WERI-Rb-1 (cell line): Measurements from ENCODE around the gene GMEB2.
"Not testable (repeated sequence)": the region's sequence is repeated elsewhere in the genome, so short reads cannot be mapped to it uniquely, and the experiment has no call there.

Source experiments
- DNase-seq: peaks from one replicate; pipeline ENCODE4 v3.0.0-alpha.2; 2020
- H3K27ac ChIP-seq: fragments of 250-450 bp; sonication (Bioruptor Pico); 2 replicates; pipeline ENCODE4 v1.5.1; 2020; ENCODE audit warnings: mild to moderate bottlenecking, moderate library complexity
- H3K27me3 ChIP-seq: fragments of 250-450 bp; sonication (Bioruptor Pico); 2 replicates; pipeline ENCODE4 v1.5.1; 2021; ENCODE audit warnings: mild to moderate bottlenecking, low read depth, moderate library complexity; ENCODE audit not compliant: insufficient read depth, severe bottlenecking
- H3K36me3 ChIP-seq: fragments of 250-450 bp; sonication (Bioruptor Pico); 2 replicates; pipeline ENCODE4 v1.5.1; 2020; ENCODE audit warnings: mild to moderate bottlenecking, moderate library complexity
- H3K4me3 ChIP-seq: 2 replicates; pipeline ENCODE4 v1.5.1; 2011; ENCODE audit warnings: low read depth, mild to moderate bottlenecking, control low read depth, low read length
- H3K9me3 ChIP-seq: fragments of 250-450 bp; sonication (Bioruptor Pico); 2 replicates; pipeline ENCODE4 v1.5.1; 2021; ENCODE audit warnings: mild to moderate bottlenecking, moderate library complexity; ENCODE audit not compliant: severe bottlenecking
- TF ChIP-seq, protein P1 (sequence below): IDR thresholded peaks from 2 replicates; pipeline ENCODE4 v1.5.1; 2011; ENCODE audit warnings: low read depth, mild to moderate bottlenecking, control low read depth, inconsistent platforms, low read length

Gene GMEB2

DNA sequence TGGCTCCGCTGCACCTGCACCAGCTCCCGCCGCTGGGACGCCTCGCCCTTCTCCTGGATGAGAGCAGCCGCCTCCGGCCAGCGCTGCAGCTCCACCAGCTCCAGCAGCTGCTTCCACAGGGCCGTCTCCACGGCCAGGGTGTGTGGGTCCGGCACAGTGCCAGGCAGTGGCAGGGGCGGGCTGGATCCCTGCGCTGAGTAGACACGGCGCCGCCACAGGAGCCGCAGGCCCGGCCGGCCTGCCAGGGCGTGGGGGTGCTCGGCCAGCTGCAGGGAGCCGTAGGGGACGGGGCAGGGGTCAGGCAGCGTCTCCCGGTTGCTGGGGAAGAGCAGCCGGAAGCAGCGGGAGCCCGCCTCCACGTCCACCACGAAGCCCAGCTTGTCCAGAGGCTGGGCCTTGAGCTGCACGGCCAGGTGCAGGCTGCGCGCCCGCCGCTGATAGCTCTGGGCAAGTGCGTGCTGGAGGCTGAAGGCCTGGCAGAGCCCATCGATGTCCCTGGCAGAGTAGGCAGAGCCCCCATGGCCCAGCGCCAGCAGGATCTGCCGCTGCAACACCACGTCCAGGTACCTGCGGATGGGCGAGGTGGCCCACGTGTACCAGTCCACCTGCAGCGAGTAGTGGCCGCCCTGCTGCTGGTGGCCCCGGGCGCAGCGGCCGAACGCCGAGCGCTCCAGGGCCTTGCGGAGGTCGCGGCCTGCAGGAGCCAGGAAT, 63.5 kb downstream of the GMEB2 start:
- Histone ChIP-seq H3K36me3 (no peaks in the 10 kb centered on the region; the same call in none of the 2 replicates), H3K9me3 (no peaks in the 10 kb centered on the region), H3K27me3 (no peaks in the 10 kb centered on the region), H3K27ac (no peak overlapping the region), H3K4me3 (no peak overlapping the region)
- TF ChIP-seq, protein P1, sequence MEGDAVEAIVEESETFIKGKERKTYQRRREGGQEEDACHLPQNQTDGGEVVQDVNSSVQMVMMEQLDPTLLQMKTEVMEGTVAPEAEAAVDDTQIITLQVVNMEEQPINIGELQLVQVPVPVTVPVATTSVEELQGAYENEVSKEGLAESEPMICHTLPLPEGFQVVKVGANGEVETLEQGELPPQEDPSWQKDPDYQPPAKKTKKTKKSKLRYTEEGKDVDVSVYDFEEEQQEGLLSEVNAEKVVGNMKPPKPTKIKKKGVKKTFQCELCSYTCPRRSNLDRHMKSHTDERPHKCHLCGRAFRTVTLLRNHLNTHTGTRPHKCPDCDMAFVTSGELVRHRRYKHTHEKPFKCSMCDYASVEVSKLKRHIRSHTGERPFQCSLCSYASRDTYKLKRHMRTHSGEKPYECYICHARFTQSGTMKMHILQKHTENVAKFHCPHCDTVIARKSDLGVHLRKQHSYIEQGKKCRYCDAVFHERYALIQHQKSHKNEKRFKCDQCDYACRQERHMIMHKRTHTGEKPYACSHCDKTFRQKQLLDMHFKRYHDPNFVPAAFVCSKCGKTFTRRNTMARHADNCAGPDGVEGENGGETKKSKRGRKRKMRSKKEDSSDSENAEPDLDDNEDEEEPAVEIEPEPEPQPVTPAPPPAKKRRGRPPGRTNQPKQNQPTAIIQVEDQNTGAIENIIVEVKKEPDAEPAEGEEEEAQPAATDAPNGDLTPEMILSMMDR: no peak
- DNase-seq: no peak

DNA sequence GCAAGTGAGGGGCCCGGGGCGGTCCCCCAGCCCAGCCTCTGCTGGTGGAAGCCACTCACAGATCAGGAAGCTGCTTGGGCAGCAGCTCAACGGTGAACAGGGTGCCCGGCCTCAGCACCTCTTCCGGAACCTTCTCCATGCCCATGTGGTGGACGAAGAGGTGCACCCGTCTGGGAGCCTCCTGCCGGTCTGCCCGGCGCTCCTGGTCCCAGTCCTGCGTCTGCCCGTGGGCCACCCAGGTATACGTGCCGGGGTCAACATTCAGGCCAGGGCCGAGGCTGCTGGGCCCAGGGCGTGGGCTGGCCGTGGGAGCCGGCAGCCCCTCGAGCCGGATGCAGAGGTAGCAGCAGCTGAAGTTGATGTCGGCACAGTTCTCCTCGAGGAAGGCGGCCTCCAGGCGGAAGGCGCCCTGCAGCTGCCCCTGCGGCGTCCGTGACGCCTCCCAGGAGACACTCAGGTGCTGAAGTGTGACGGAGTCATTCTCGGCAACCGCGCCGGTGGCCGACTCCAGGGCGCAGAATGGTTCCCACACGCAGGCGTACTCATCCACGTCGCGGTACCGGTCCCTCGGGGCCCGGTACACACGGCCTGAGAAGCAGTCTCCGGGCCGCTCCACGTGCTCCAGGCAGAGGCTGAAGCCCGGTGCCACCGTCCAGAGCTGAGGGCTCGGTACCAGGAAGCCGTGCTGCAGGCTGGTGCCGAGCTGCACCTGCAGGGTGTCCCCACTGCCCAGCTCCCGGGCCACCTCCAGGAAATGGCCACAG, 64.3 kb downstream of the GMEB2 start:
- Histone ChIP-seq H3K36me3 (no peaks in the 10 kb centered on the region; the same call in none of the 2 replicates), H3K4me3 (no peak overlapping the region), H3K27me3 (no peaks in the 10 kb centered on the region), H3K9me3 (no peaks in the 10 kb centered on the region), H3K27ac (no peak overlapping the region)
- TF ChIP-seq, protein P1: no peak
- no peak for DNase-seq

DNA sequence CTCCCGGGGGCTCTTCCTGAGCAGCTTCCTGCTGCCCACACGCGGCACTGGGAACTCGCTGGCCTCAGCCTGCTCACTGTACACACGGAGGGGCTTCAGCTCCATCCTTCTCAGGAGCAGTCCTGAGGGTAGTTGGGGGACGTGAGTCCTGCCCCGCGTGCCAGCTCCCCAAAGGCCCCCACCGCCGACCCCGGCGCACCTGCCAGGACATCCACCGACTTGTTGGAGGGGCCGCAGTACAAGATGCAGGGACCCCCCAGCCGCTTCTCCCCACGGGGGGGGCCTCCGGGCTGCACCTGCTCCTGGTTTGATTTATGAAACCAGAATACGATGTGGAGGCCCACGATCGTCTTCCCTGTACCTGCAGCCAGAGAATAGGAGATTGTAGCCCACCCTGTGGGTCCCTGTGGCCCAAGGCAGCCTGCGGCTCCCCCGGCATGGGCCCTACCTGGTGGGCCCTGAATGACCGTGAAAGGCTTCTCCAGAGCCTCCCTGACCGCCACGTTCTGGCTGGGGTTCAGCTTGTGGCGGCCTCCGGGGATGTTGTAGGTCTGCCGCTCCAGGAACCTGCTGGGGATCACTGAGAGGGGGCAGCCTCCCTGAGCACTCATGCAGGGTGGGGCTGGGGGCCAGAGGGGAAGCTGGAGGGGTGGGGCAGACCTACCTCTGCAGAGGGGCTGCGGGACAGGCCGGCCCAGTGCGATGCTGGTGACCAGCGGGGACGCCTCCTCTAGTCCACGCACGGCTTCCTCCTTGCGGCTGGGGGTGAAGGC, 65.1 kb downstream of the GMEB2 start:
- TF ChIP-seq, protein P1: no peak
- Histone ChIP-seq H3K4me3 (no peak overlapping the region), H3K27ac (no peak overlapping the region), H3K36me3 (no peaks in the 10 kb centered on the region; the same call in none of the 2 replicates), H3K27me3 (no peaks in the 10 kb centered on the region), H3K9me3 (no peaks in the 10 kb centered on the region)
- no peak for DNase-seq

DNA sequence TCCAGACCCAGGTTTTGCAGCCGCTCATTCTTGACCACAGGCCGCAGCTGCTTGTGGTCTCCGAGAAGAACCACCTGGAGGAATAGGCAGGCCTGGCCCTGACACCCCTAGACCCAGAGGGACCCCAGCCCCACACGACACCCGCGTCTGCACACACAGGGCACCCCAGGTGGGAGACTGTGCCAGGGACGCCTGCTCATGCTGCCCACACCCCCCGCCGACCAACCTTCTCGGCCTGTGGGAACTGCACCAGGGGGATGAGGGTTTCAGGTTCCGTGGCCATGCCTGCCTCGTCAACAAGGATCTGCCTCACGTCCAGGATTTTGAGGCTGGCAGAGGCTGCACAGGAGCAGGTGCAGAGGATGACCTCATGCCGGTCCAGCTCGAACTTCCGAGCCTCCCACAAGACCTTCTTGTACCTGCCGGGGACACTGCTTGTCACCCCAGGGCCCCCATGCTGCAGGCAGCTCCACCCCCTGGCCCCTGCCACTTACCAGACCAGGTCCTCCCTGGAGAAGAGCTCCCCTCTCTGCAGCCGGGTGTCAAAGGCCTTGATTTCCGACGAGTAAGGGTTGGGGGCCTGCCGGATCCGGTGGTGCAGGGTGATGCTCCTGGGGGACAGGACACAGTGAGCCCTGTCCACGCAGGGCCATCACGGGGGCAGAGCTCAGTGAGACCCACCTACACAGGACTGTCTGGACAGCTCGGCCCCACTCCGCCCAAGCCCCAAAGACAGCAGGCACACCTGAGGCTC, 65.9 kb downstream of the GMEB2 start:
- TF ChIP-seq, protein P1: no peak
- no peaks in the 10 kb centered on the region for H3K27me3 ChIP-seq
- no peak overlapping the region for H3K27ac ChIP-seq
- H3K36me3 ChIP-seq: no peaks in the 10 kb centered on the region; the same call in none of the 2 replicates
- DNase-seq: no peak
- H3K9me3 ChIP-seq: no peaks in the 10 kb centered on the region
- no peak overlapping the region for H3K4me3 ChIP-seq

DNA sequence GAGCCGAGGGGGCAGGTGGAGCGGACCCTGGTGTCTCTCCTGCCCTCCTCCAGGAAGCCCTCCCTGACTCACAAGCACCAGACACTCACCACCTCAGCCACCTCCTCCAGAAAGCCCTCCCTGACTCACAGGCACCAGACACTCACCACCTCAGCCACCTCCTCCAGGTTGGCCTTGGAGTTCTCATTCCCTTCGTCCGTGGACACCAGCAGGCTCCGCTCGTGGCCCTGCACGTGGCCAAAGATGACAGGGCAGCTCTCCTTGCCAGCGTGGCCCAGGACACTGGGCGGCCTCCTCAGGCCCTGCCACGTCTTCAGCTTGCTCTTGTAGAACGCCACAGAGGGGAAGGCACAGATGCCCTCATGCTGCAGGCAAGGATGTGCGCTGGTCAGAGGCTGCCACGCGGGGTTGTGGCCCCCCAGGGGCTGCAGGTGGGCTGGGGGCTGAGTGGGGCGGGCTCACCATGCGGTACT, 66.5 kb downstream of the GMEB2 start:
- Histone ChIP-seq H3K4me3 (no peak overlapping the region), H3K27me3 (no peaks in the 10 kb centered on the region), H3K9me3 (no peaks in the 10 kb centered on the region), H3K36me3 (no peaks in the 10 kb centered on the region; the same call in none of the 2 replicates), H3K27ac (no peak overlapping the region)
- no peak for DNase-seq
- TF ChIP-seq, protein P1: no peak

DNA sequence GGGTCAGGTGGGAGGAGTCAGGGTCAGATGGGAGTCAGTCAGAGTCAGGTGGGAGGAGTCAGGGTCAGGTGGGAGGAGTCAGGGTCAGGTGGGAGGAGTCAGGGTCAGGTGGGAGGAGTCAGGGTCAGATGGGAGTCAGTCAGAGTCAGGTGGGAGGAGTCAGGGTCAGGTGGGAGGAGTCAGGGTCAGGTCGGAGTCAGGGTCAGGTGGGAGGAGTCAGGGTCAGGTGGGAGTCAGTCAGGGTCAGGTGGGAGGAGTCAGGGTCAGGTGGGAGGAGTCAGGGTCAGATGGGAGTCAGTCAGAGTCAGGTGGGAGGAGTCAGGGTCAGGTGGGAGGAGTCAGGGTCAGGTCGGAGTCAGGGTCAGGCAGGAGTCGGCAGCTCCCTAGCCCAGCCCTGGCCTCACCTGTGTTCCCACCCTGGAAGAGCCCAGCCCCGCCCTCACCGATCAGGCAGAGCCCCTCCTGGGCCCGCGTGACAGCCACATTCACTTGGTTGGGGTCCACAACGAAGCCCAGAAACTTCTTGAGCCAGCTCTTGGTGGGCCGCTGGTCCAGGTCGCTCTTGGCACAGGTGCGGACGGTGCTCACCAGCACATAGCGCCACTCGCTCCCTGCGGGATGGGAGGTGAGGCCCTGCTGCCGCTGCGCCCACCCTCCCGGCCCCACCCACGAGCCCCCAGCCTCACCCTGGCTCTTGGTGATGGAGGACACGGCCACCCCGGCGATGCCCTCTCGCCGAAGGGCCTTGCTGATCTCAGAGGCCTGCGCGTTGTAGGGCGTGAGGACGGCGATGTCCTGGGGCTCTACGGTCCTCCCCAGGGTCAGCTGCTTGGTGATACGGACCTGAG, 67.2 kb downstream of the GMEB2 start:
- H3K27me3 ChIP-seq, H3K36me3 ChIP-seq, DNase-seq, H3K27ac ChIP-seq, H3K4me3 ChIP-seq, H3K9me3 ChIP-seq: not testable (repeated sequence)
